Right ventricle myocardium superior (tissue), 1 donor: ENCODE results near the gene SLC22A6. TPM values are rescaled to one million over a fixed set of nuclear protein-coding genes. Genes with fewer than 3 reads are reported as not detected.

ENCODE experiments used
- ATAC-seq: fragments of 200-7000 bp; cut with Tn5 transposase; one replicate; pipeline ENCODE4 v1.9.1; 2020; ENCODE audit warnings: mild to moderate bottlenecking; ENCODE audit not compliant: poor library complexity
- DNase-seq: peaks from one replicate; pipeline ENCODE4 v3.0.0-alpha.2; 2020
- intact Hi-C: fragments of 100-400 bp; cut with DNase I; formaldehyde crosslinking; loops from one replicate; pipeline ENCODE4 v1.11.2; 2022
- long read RNA-seq: library from polyadenylated mRNA; unstranded; transcript quantifications from one replicate; pipeline ENCODE4 v2.0.0, GENCODE V29; 2021
- total RNA-seq: library from RNA; stranded (reverse); fragmentation: NEBNext Ultra II Directional; extraction: Animal tissue kit (Norgen Biotek cat#: 25700); gene quantifications from one replicate; pipeline ENCODE4 v1.2.1, GENCODE V29; 2021
- donor health status: DM: no; HTN: yes; CAD: no; lungs with severe emphysema.

Gene SLC22A6
- not detected for total RNA-seq
- long read RNA-seq, result 0 reads

GRCh38 chr11:62984451-62984991 is at the start of gene SLC22A6:
SLC22A6 (minus strand) TSS chr11:62984967; CDS start chr11:62984690, 277 bp downstream.
- DNase-seq (no peak), ATAC-seq (no peak)
- intact Hi-C loops, result no loop called here

GRCh38 chr11:63032457-63032856 is 47.7 kb upstream of the SLC22A6 start:
- no peak for ATAC-seq
- intact Hi-C loops, result no loop called here
- no peak for DNase-seq

GRCh38 chr11:63023841-63024648 is 39.3 kb upstream of the SLC22A6 start:
- intact Hi-C loops, result loop anchor here (1.0 kb wide), 1 partner anchor 119 kb away; no protein-coding TSS in a partner anchor

GRCh38 chr11:63023222-63023814 is 38.6 kb upstream of the SLC22A6 start:
- intact Hi-C loops, result no loop called here
- DNase-seq (no peak), ATAC-seq (no peak)

More at GRCh38 chr11:63023841-63024648, 39.3 kb upstream of the SLC22A6 start:
- ATAC-seq, result peak; percentile 96
- peak; percentile 92 for DNase-seq

GRCh38 chr11:63022441-63022840 is 37.7 kb upstream of the SLC22A6 start:
- intact Hi-C loops, result no loop called here
- DNase-seq (no peak), ATAC-seq (no peak)

GRCh38 chr11:63020671-63021291 is 36.0 kb upstream of the SLC22A6 start:
- DNase-seq (no peak), ATAC-seq (no peak)
- intact Hi-C loops, result no loop called here

- ATAC-seq (no peak), DNase-seq (no peak)
- intact Hi-C loops, result no loop called here
Measured at GRCh38 chr11:63019506-63019905, 34.7 kb upstream of the SLC22A6 start.

GRCh38 chr11:63017306-63017974 is 32.7 kb upstream of the SLC22A6 start:
- ATAC-seq, result no peak
- intact Hi-C loops, result no loop called here
- DNase-seq, result no peak

- intact Hi-C loops, result no loop called here
- no peak for DNase-seq
Measured at GRCh38 chr11:63015521-63016215, 30.9 kb upstream of the SLC22A6 start, which contains the start of gene SLC22A8. SLC22A8 (minus strand) TSS chr11:63015841; CDS start chr11:63014958, 883 bp downstream.

GRCh38 chr11:63014408-63015055 is 29.8 kb upstream of the SLC22A6 start:
- ATAC-seq, result no peak
- no peak for DNase-seq
- intact Hi-C loops, result no loop called here

More at GRCh38 chr11:63015521-63016215, 30.9 kb upstream of the SLC22A6 start, which contains the start of gene SLC22A8:
- no peak for ATAC-seq

GRCh38 chr11:63012839-63013238 is 28.1 kb upstream of the SLC22A6 start:
- DNase-seq (no peak), ATAC-seq (no peak)
- intact Hi-C loops, result no loop called here

- no peak for ATAC-seq
- no peak for DNase-seq
- intact Hi-C loops, result no loop called here
Measured at GRCh38 chr11:63012430-63012829, 27.7 kb upstream of the SLC22A6 start.

- intact Hi-C loops, result no loop called here
- DNase-seq, result no peak
- ATAC-seq, result no peak
Measured at GRCh38 chr11:63010934-63011439, 26.2 kb upstream of the SLC22A6 start.

GRCh38 chr11:63007920-63008319 is 23.2 kb upstream of the SLC22A6 start:
- intact Hi-C loops, result no loop called here
- ATAC-seq (peak; percentile 65), DNase-seq (no peak)

- intact Hi-C loops, result no loop called here
- DNase-seq (no peak), ATAC-seq (no peak)
Measured at GRCh38 chr11:63001456-63001855, 16.7 kb upstream of the SLC22A6 start.

- ATAC-seq (no peak), DNase-seq (no peak)
- intact Hi-C loops, result no loop called here
Measured at GRCh38 chr11:62999649-63000048, 14.9 kb upstream of the SLC22A6 start.

GRCh38 chr11:62999156-62999555 is 14.4 kb upstream of the SLC22A6 start:
- intact Hi-C loops, result no loop called here
- no peak for DNase-seq
- ATAC-seq, result no peak

GRCh38 chr11:62996271-62996670 is 11.5 kb upstream of the SLC22A6 start:
- DNase-seq (no peak), ATAC-seq (no peak)
- intact Hi-C loops, result no loop called here
